ENCODE data around the gene CTNNBL1. TPM values are rescaled to one million over a fixed set of nuclear protein-coding genes. Genes with fewer than 3 reads are reported as not detected.

Gene CTNNBL1
- total and polyA plus RNA-seq, 2 experiments from 2014 or later = 27.6 to 55.0 TPM

DNA sequence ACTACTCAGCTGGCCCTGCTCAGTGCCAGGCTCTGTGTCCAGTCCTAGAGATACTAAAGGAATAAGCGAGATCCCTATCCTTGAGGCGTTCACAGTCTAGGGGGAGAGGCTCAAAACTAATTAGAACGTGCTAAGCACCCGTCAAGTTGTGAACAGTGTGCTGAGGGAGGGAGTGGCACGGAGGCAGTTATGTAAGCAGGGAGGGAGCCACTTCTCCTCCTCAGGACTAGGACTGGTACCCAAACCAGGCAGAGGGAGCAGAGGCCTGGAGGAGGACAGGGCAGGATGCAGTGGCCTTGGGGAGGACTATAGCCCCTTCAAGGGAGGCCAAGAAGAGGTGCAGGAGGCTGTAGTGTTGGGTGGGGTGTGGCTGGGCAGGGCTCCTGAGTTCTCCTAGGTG, 169.5 kb downstream of the CTNNBL1 start:
- peaks cover 5% of the 10 kb centered on the region for H3K4me1 ChIP-seq (ENCODE audit: insufficient read depth)
- DNase-seq (ENCODE audit: low spot score) = no peak
- H3K9me2 ChIP-seq (replicated peaks; ENCODE audit: insufficient read depth) = no peaks in the 10 kb centered on the region
- no peak overlapping the region for H3K4me2 ChIP-seq
- TF ChIP-seq EZH2phosphoT487 (IDR thresholded peaks at IDR 0.05; ENCODE audit: low read depth, severe bottlenecking, unreplicated experiment) (no peak), EZH2 (IDR thresholded peaks at IDR 0.05; ENCODE audit: borderline replicate concordance) (no peak), CTCF (IDR thresholded peaks at IDR 0.05; ENCODE audit: poor library complexity) (no peak)
- no peak overlapping the region for H3K4me3 ChIP-seq
- no peaks in the 10 kb centered on the region for H3K79me2 ChIP-seq
- H3K9me3 ChIP-seq (ENCODE audit: low read depth) = no peaks in the 10 kb centered on the region
- H2AFZ ChIP-seq = no peak overlapping the region
- no peaks in the 10 kb centered on the region for H3K36me3 ChIP-seq (replicated peaks; ENCODE audit: insufficient read depth, low read depth)
- H3K27ac ChIP-seq = no peak overlapping the region
- no peaks in the 10 kb centered on the region for H3K27me3 ChIP-seq
- H4K20me1 ChIP-seq (ENCODE audit: insufficient read depth, poor library complexity, severe bottlenecking) = no peaks in the 10 kb centered on the region
- WGBS (ENCODE audit: low lambda C conversion rate, missing lambda C conversion rate) = 92% methylated on average over 5 of the region's 5 CpGs

DNA sequence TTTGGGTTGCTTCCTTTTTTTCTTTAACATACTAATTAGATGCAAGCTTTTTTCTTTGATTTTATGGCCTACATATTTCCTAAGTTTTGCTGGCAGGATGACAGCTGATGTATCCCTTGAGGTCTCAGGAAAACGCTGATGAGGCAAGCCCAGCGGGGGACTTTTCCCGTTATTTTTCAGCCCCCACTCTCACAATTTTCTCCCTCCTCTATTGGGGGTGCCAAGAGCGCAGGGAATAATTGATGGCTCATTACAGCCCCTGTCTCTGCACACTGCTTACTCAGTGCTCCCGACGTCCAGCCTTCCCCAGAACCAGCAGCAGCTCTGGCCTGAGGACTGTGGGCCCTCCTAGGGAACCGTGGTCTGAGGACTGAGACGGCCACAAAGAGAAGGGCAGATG, 170.5 kb downstream of the CTNNBL1 start:
- 75% methylated on average over 8 of the region's 8 CpGs for WGBS (ENCODE audit: low lambda C conversion rate, missing lambda C conversion rate)
- H3K4me1 ChIP-seq (ENCODE audit: insufficient read depth) = peaks cover 5% of the 10 kb centered on the region
- H3K36me3 ChIP-seq (replicated peaks; ENCODE audit: insufficient read depth, low read depth) = no peaks in the 10 kb centered on the region
- no peaks in the 10 kb centered on the region for H3K9me3 ChIP-seq (ENCODE audit: low read depth)
- no peaks in the 10 kb centered on the region for H4K20me1 ChIP-seq (ENCODE audit: insufficient read depth, poor library complexity, severe bottlenecking)
- H3K27me3 ChIP-seq = no peaks in the 10 kb centered on the region
- no peak overlapping the region for H3K27ac ChIP-seq
- no peak overlapping the region for H2AFZ ChIP-seq
- no peaks in the 10 kb centered on the region for H3K9me2 ChIP-seq (replicated peaks; ENCODE audit: insufficient read depth)
- H3K79me2 ChIP-seq = no peaks in the 10 kb centered on the region
- no peak overlapping the region for H3K4me2 ChIP-seq
- no peak for DNase-seq (ENCODE audit: low spot score)
- no peak overlapping the region for H3K4me3 ChIP-seq
- no peak for TF ChIP-seq CTCF (IDR thresholded peaks at IDR 0.05; ENCODE audit: poor library complexity)
- TF ChIP-seq EZH2phosphoT487 (IDR thresholded peaks at IDR 0.05; ENCODE audit: low read depth, severe bottlenecking, unreplicated experiment) = no peak
- TF ChIP-seq EZH2 (IDR thresholded peaks at IDR 0.05; ENCODE audit: borderline replicate concordance) = no peak

- Histone ChIP-seq H3K27me3 (no peaks in the 10 kb centered on the region), H3K4me2 (no peak overlapping the region), H3K27ac (no peak overlapping the region), H3K36me3 (replicated peaks; ENCODE audit: insufficient read depth, low read depth) (no peaks in the 10 kb centered on the region), H3K9me2 (replicated peaks; ENCODE audit: insufficient read depth) (no peaks in the 10 kb centered on the region), H4K20me1 (ENCODE audit: insufficient read depth, poor library complexity, severe bottlenecking) (no peaks in the 10 kb centered on the region), H3K9me3 (ENCODE audit: low read depth) (no peaks in the 10 kb centered on the region), H3K4me3 (no peak overlapping the region), H3K79me2 (no peaks in the 10 kb centered on the region), H2AFZ (no peak overlapping the region), H3K4me1 (ENCODE audit: insufficient read depth) (peaks cover 5% of the 10 kb centered on the region)
- TF ChIP-seq EZH2 (IDR thresholded peaks at IDR 0.05; ENCODE audit: borderline replicate concordance) (no peak), EZH2phosphoT487 (IDR thresholded peaks at IDR 0.05; ENCODE audit: low read depth, severe bottlenecking, unreplicated experiment) (no peak), CTCF (IDR thresholded peaks at IDR 0.05; ENCODE audit: poor library complexity) (no peak)
- DNase-seq (ENCODE audit: low spot score) = no peak
- 93% methylated on average over 10 of the region's 10 CpGs for WGBS (ENCODE audit: low lambda C conversion rate, missing lambda C conversion rate)
Observed at GRCh38 chr20:37866051-37866450, 172.2 kb downstream of the CTNNBL1 start.

Measured in hepatocyte (in vitro differentiated cells).